ENCODE measurements around the gene CRABP2. TPM values are rescaled to one million over a fixed set of nuclear protein-coding genes. Genes with fewer than 3 reads are reported as not detected.

Gene CRABP2
- total and polyA plus RNA-seq, 2 experiments from 2014 or later = 45.9 to 137 TPM

DNA sequence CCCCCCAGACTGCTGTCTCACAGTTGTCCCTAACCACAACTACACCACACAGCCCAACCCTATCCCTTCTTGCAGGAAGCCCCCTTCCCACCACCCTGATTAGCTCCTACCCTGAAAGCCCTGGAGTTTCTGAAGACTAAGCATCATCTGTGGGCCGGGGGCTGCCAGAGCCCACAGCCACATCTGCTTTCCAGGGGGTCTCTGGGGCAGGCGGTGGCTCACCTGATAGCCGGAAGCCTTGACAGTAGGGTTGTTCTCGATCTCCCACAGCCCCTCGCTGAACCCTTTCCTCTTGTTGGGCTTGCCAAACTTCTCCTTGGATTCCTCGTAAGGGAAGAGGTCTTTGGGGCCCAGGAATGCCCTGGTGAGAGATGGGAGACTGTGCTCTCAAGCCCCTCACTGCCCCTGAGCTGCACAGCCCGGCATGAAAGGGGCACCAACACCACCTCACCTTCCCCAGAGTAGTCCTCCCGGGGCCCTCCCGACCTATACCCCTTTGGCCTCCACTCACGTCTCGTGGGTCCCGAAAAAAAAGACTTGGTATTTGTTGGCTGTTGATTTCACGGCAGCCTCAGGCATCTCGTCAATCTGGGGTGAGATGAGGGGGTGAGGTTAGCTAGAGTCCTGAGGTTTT lies 39.5 kb upstream of the CRABP2 start (continued):
- TF ChIP-seq, protein P1, sequence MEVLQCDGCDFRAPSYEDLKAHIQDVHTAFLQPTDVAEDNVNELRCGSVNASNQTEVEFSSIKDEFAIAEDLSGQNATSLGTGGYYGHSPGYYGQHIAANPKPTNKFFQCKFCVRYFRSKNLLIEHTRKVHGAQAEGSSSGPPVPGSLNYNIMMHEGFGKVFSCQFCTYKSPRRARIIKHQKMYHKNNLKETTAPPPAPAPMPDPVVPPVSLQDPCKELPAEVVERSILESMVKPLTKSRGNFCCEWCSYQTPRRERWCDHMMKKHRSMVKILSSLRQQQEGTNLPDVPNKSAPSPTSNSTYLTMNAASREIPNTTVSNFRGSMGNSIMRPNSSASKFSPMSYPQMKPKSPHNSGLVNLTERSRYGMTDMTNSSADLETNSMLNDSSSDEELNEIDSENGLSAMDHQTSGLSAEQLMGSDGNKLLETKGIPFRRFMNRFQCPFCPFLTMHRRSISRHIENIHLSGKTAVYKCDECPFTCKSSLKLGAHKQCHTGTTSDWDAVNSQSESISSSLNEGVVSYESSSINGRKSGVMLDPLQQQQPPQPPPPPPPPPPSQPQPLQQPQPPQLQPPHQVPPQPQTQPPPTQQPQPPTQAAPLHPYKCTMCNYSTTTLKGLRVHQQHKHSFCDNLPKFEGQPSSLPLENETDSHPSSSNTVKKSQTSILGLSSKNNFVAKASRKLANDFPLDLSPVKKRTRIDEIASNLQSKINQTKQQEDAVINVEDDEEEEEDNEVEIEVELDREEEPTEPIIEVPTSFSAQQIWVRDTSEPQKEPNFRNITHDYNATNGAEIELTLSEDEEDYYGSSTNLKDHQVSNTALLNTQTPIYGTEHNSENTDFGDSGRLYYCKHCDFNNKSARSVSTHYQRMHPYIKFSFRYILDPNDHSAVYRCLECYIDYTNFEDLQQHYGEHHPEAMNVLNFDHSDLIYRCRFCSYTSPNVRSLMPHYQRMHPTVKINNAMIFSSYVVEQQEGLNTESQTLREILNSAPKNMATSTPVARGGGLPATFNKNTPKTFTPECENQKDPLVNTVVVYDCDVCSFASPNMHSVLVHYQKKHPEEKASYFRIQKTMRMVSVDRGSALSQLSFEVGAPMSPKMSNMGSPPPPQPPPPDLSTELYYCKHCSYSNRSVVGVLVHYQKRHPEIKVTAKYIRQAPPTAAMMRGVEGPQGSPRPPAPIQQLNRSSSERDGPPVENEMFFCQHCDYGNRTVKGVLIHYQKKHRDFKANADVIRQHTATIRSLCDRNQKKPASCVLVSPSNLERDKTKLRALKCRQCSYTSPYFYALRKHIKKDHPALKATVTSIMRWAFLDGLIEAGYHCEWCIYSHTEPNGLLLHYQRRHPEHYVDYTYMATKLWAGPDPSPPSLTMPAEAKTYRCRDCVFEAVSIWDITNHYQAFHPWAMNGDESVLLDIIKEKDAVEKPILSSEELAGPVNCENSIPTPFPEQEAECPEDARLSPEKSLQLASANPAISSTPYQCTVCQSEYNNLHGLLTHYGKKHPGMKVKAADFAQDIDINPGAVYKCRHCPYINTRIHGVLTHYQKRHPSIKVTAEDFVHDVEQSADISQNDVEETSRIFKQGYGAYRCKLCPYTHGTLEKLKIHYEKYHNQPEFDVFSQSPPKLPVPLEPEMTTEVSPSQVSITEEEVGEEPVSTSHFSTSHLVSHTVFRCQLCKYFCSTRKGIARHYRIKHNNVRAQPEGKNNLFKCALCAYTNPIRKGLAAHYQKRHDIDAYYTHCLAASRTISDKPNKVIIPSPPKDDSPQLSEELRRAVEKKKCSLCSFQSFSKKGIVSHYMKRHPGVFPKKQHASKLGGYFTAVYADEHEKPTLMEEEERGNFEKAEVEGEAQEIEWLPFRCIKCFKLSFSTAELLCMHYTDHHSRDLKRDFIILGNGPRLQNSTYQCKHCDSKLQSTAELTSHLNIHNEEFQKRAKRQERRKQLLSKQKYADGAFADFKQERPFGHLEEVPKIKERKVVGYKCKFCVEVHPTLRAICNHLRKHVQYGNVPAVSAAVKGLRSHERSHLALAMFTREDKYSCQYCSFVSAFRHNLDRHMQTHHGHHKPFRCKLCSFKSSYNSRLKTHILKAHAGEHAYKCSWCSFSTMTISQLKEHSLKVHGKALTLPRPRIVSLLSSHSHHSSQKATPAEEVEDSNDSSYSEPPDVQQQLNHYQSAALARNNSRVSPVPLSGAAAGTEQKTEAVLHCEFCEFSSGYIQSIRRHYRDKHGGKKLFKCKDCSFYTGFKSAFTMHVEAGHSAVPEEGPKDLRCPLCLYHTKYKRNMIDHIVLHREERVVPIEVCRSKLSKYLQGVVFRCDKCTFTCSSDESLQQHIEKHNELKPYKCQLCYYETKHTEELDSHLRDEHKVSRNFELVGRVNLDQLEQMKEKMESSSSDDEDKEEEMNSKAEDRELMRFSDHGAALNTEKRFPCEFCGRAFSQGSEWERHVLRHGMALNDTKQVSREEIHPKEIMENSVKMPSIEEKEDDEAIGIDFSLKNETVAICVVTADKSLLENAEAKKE (CRISPR knock-in tag; IDR thresholded peaks at IDR 0.05) = no peak
- no peak for TF ChIP-seq EZH2phosphoT487 (IDR thresholded peaks at IDR 0.05; ENCODE audit: unreplicated experiment)
- no peak for TF ChIP-seq CREB1 (CRISPR knock-in tag; IDR thresholded peaks at IDR 0.05; ENCODE audit: low read depth)
- no peak for TF ChIP-seq JUNB (IDR thresholded peaks at IDR 0.05; ENCODE audit: unreplicated experiment)
- no peak for TF ChIP-seq ZNF331 (CRISPR knock-in tag; IDR thresholded peaks at IDR 0.05; ENCODE audit: low read depth)
- no peak for TF ChIP-seq NANOG (IDR thresholded peaks at IDR 0.05; ENCODE audit: borderline replicate concordance)
- no peak for TF ChIP-seq ZNF114 (CRISPR knock-in tag; IDR thresholded peaks at IDR 0.05)
- no peak for TF ChIP-seq STAT1 (IDR thresholded peaks at IDR 0.05; ENCODE audit: unreplicated experiment)
- TF ChIP-seq, protein P2, sequence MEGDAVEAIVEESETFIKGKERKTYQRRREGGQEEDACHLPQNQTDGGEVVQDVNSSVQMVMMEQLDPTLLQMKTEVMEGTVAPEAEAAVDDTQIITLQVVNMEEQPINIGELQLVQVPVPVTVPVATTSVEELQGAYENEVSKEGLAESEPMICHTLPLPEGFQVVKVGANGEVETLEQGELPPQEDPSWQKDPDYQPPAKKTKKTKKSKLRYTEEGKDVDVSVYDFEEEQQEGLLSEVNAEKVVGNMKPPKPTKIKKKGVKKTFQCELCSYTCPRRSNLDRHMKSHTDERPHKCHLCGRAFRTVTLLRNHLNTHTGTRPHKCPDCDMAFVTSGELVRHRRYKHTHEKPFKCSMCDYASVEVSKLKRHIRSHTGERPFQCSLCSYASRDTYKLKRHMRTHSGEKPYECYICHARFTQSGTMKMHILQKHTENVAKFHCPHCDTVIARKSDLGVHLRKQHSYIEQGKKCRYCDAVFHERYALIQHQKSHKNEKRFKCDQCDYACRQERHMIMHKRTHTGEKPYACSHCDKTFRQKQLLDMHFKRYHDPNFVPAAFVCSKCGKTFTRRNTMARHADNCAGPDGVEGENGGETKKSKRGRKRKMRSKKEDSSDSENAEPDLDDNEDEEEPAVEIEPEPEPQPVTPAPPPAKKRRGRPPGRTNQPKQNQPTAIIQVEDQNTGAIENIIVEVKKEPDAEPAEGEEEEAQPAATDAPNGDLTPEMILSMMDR (conservative IDR thresholded peaks at IDR 0.05; ENCODE audit: low read depth in 2 of 2) = no peak
- TF ChIP-seq POLR2AphosphoS5 (IDR thresholded peaks at IDR 0.05; ENCODE audit: low read depth) = no peak
